Stomach smooth muscle (tissue), 2 donors: Measurements from ENCODE around the gene FBXO48.
"Not testable (repeated sequence)": the region's sequence is repeated elsewhere in the genome, so short reads cannot be mapped to it uniquely, and the experiment has no call there.

Experiments used
- H3K27ac ChIP-seq: one replicate; pipeline ENCODE4 v1.7.0; 2013; ENCODE audit warnings: mild to moderate bottlenecking, low read length, inconsistent platforms
- H3K27me3 ChIP-seq, 2 donors: one replicate each; pipeline ENCODE4 v1.7.0; 2013; ENCODE audit warnings: low read length in 2 of 2; ENCODE audit not compliant: insufficient read depth in 2 of 2, control insufficient read depth in 1 of 2
- H3K36me3 ChIP-seq, 2 donors: one replicate each; pipeline ENCODE4 v1.7.0; 2013; ENCODE audit warnings: low read length in 2 of 2; ENCODE audit not compliant: control insufficient read depth in 2 of 2, insufficient read depth in 2 of 2
- H3K4me1 ChIP-seq: one replicate; pipeline ENCODE4 v1.7.0; 2013; ENCODE audit warnings: low read length; ENCODE audit not compliant: control insufficient read depth, insufficient read depth
- H3K4me3 ChIP-seq, 2 donors: one replicate each; pipeline ENCODE4 v1.7.0; 2013; ENCODE audit warnings: low read length in 2 of 2
- H3K9ac ChIP-seq, 2 donors: one replicate each; pipeline ENCODE4 v1.7.0; 2013; ENCODE audit warnings: low read length in 2 of 2, mild to moderate bottlenecking in 1 of 2
- H3K9me3 ChIP-seq, 2 donors: one replicate each; pipeline ENCODE4 v1.7.0; 2013; ENCODE audit warnings: low read length in 2 of 2; ENCODE audit not compliant: control insufficient read depth in 2 of 2
- donor health status: healthy.
- donor health status: Pancreatic carcinoma.

The FBXO48 gene

GRCh38 chr2:68491582-68491981, 24.5 kb upstream of the FBXO48 start:
- no peak overlapping the region for H3K4me3 ChIP-seq
- H3K9ac ChIP-seq, result no peak overlapping the region
- H3K36me3 ChIP-seq, result no peaks in the 10 kb centered on the region
- H3K4me1 ChIP-seq, result no peaks in the 10 kb centered on the region
- no peaks in the 10 kb centered on the region for H3K9me3 ChIP-seq
- H3K27ac ChIP-seq, result no peak overlapping the region
- no peaks in the 10 kb centered on the region for H3K27me3 ChIP-seq

- Histone ChIP-seq H3K9ac (no peak overlapping the region), H3K36me3 (no peaks in the 10 kb centered on the region), H3K27ac (no peak overlapping the region), H3K9me3 (no peaks in the 10 kb centered on the region), H3K27me3 (no peaks in the 10 kb centered on the region), H3K4me1 (no peaks in the 10 kb centered on the region), H3K4me3 (no peak overlapping the region)
These were observed 22.2 kb upstream of the FBXO48 start for GRCh38 chr2:68489282-68489681.

- not testable (repeated sequence) for H3K9ac ChIP-seq, H3K27ac ChIP-seq, H3K36me3 ChIP-seq, H3K9me3 ChIP-seq, H3K4me3 ChIP-seq, H3K4me1 ChIP-seq, H3K27me3 ChIP-seq
These were observed 21.5 kb upstream of the FBXO48 start for GRCh38 chr2:68488605-68489004.

- Histone ChIP-seq H3K4me3 (no peak overlapping the region), H3K36me3 (no peaks in the 10 kb centered on the region), H3K9ac (no peak overlapping the region), H3K4me1 (no peaks in the 10 kb centered on the region), H3K9me3 (no peaks in the 10 kb centered on the region), H3K27me3 (no peaks in the 10 kb centered on the region), H3K27ac (no peak overlapping the region)
These were observed 20.8 kb upstream of the FBXO48 start for GRCh38 chr2:68487773-68488355.

GRCh38 chr2:68483011-68483410, 15.9 kb upstream of the FBXO48 start:
- Histone ChIP-seq H3K4me3 (no peak overlapping the region), H3K27ac (no peak overlapping the region), H3K4me1 (no peaks in the 10 kb centered on the region), H3K36me3 (no peaks in the 10 kb centered on the region), H3K27me3 (no peaks in the 10 kb centered on the region), H3K9ac (no peak overlapping the region), H3K9me3 (no peaks in the 10 kb centered on the region)

GRCh38 chr2:68482296-68482820, 15.3 kb upstream of the FBXO48 start:
- Histone ChIP-seq H3K9me3 (no peaks in the 10 kb centered on the region), H3K9ac (no peak overlapping the region), H3K27me3 (no peaks in the 10 kb centered on the region), H3K36me3 (no peaks in the 10 kb centered on the region), H3K4me1 (no peaks in the 10 kb centered on the region), H3K4me3 (no peak overlapping the region), H3K27ac (no peak overlapping the region)

GRCh38 chr2:68478688-68479087, 11.6 kb upstream of the FBXO48 start:
- no peak overlapping the region for H3K27ac ChIP-seq
- no peak overlapping the region for H3K9ac ChIP-seq
- no peaks in the 10 kb centered on the region for H3K4me1 ChIP-seq
- no peaks in the 10 kb centered on the region for H3K36me3 ChIP-seq
- H3K9me3 ChIP-seq, result no peaks in the 10 kb centered on the region
- H3K4me3 ChIP-seq, result no peak overlapping the region
- H3K27me3 ChIP-seq, result no peaks in the 10 kb centered on the region

GRCh38 chr2:68476454-68476853, 9.4 kb upstream of the FBXO48 start:
- Histone ChIP-seq H3K4me3 (no peak overlapping the region), H3K9me3 (no peaks in the 10 kb centered on the region), H3K9ac (no peak overlapping the region), H3K4me1 (no peaks in the 10 kb centered on the region), H3K27me3 (no peaks in the 10 kb centered on the region), H3K36me3 (no peaks in the 10 kb centered on the region), H3K27ac (no peak overlapping the region)

- no peak overlapping the region for H3K27ac ChIP-seq
- H3K9me3 ChIP-seq, result no peaks in the 10 kb centered on the region
- no peaks in the 10 kb centered on the region for H3K27me3 ChIP-seq
- no peaks in the 10 kb centered on the region for H3K4me1 ChIP-seq
- H3K4me3 ChIP-seq, result no peak overlapping the region
- H3K36me3 ChIP-seq, result no peaks in the 10 kb centered on the region
- H3K9ac ChIP-seq, result no peak overlapping the region
These were observed 8.5 kb upstream of the FBXO48 start for GRCh38 chr2:68475576-68475975.

- Histone ChIP-seq H3K27ac (no peak overlapping the region), H3K4me1 (no peaks in the 10 kb centered on the region), H3K9me3 (no peaks in the 10 kb centered on the region), H3K27me3 (no peaks in the 10 kb centered on the region), H3K4me3 (no peak overlapping the region), H3K9ac (no peak overlapping the region), H3K36me3 (no peaks in the 10 kb centered on the region)
These were observed 8.0 kb upstream of the FBXO48 start for GRCh38 chr2:68475110-68475509.

GRCh38 chr2:68472796-68473414, 5.8 kb upstream of the FBXO48 start:
- Histone ChIP-seq H3K27ac (no peak overlapping the region), H3K4me3 (no peak overlapping the region), H3K36me3 (no peaks in the 10 kb centered on the region), H3K27me3 (no peaks in the 10 kb centered on the region), H3K4me1 (no peaks in the 10 kb centered on the region), H3K9me3 (no peaks in the 10 kb centered on the region), H3K9ac (no peak overlapping the region)
